Retinal pigment epithelial cell (primary cell): ENCODE results near the gene PKNOX2.

ENCODE experiments used
- DNase-seq: peaks from one replicate; pipeline ENCODE4 v3.0.0-alpha.2; 2010; ENCODE audit warnings: low read depth
- H3K4me3 ChIP-seq: 2 replicates; pipeline ENCODE4 v1.5.1; 2011; ENCODE audit warnings: mild to moderate bottlenecking, low read length, control low read depth, moderate library complexity
- CTCF ChIP-seq: conservative IDR thresholded peaks from 2 replicates; pipeline ENCODE4 v1.5.1; 2011; ENCODE audit warnings: low read depth, low read length, control low read depth, inconsistent platforms

Gene PKNOX2

GRCh38 chr11:125141178-125141577, 23.4 kb upstream of the PKNOX2 start:
- no peak overlapping the region for H3K4me3 ChIP-seq
- no peak for DNase-seq
- no peak for TF ChIP-seq CTCF

GRCh38 chr11:125141686-125142535, 22.6 kb upstream of the PKNOX2 start:
- H3K4me3 ChIP-seq: no peak overlapping the region
- peak; percentile 89 for TF ChIP-seq CTCF
- DNase-seq: no peak

GRCh38 chr11:125146232-125146631, 18.3 kb upstream of the PKNOX2 start:
- no peak for TF ChIP-seq CTCF

GRCh38 chr11:125147280-125147679, 17.3 kb upstream of the PKNOX2 start:
- no peak for TF ChIP-seq CTCF
- H3K4me3 ChIP-seq: no peak overlapping the region
- DNase-seq: no peak

More at GRCh38 chr11:125146232-125146631, 18.3 kb upstream of the PKNOX2 start:
- DNase-seq: no peak
- no peak overlapping the region for H3K4me3 ChIP-seq

GRCh38 chr11:125148011-125148410, 16.5 kb upstream of the PKNOX2 start:
- DNase-seq: no peak
- no peak for TF ChIP-seq CTCF
- no peak overlapping the region for H3K4me3 ChIP-seq

GRCh38 chr11:125148743-125149142, 15.8 kb upstream of the PKNOX2 start:
- no peak for TF ChIP-seq CTCF
- no peak for DNase-seq
- no peak overlapping the region for H3K4me3 ChIP-seq

- H3K4me3 ChIP-seq: no peak overlapping the region
- TF ChIP-seq CTCF: no peak
- DNase-seq: no peak
Observed at GRCh38 chr11:125153837-125154236, 10.7 kb upstream of the PKNOX2 start.
